AG09309 (cell line): ENCODE measurements around the gene SUPT7L.
A peak's percentile ranks its signal among the peaks of the same experiment; 100 is the strongest.
"Not testable (repeated sequence)": the region's sequence is repeated elsewhere in the genome, so short reads cannot be mapped to it uniquely, and the experiment has no call there.

Source experiments
- DNase-seq: peaks from one replicate; pipeline ENCODE4 v3.0.0-alpha.2; 2010; ENCODE audit warnings: low read depth
- H3K4me3 ChIP-seq: 2 replicates; pipeline ENCODE4 v1.5.1; 2011; ENCODE audit warnings: mild to moderate bottlenecking, low read depth, low read length, moderate library complexity; ENCODE audit not compliant: control insufficient read depth
- TF ChIP-seq, protein P1 (sequence below): IDR thresholded peaks from 2 replicates; pipeline ENCODE4 v1.5.1; 2011; ENCODE audit warnings: mild to moderate bottlenecking, low read depth, low read length, inconsistent platforms; ENCODE audit not compliant: insufficient read depth, control insufficient read depth; ENCODE audit errors: missing control alignments

The SUPT7L gene

DNA sequence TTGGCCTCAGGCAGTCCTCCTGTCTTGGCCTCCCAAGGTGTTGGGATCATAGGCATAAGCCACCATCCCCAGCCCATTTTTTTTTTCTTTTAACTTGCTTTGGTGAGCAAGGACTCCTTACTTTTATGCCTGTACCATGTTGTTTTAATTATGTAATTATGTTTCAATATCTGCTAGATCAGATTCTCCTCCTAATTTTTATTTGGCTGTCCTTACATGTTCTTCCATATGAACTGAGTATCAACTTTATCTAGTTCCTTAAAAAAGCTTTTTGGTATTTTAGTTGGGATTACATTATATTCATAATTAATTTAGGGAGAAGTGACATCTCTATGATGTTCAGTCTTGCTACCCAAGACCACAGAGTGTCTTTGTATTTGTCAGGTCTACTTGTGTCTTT is 18.2 kb downstream of the SUPT7L start:
- TF ChIP-seq, protein P1, sequence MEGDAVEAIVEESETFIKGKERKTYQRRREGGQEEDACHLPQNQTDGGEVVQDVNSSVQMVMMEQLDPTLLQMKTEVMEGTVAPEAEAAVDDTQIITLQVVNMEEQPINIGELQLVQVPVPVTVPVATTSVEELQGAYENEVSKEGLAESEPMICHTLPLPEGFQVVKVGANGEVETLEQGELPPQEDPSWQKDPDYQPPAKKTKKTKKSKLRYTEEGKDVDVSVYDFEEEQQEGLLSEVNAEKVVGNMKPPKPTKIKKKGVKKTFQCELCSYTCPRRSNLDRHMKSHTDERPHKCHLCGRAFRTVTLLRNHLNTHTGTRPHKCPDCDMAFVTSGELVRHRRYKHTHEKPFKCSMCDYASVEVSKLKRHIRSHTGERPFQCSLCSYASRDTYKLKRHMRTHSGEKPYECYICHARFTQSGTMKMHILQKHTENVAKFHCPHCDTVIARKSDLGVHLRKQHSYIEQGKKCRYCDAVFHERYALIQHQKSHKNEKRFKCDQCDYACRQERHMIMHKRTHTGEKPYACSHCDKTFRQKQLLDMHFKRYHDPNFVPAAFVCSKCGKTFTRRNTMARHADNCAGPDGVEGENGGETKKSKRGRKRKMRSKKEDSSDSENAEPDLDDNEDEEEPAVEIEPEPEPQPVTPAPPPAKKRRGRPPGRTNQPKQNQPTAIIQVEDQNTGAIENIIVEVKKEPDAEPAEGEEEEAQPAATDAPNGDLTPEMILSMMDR, result no peak
- H3K4me3 ChIP-seq, result no peak overlapping the region
- DNase-seq, result no peak

- TF ChIP-seq, protein P1, result no peak
These were observed 22.6 kb downstream of the SUPT7L start for GRCh38 chr2:27640722-27641245.

GRCh38 chr2:27638709-27639108 is 24.7 kb downstream of the SUPT7L start:
- DNase-seq, result no peak
- TF ChIP-seq, protein P1, result no peak
- no peak overlapping the region for H3K4me3 ChIP-seq

More at GRCh38 chr2:27640722-27641245, 22.6 kb downstream of the SUPT7L start:
- no peak for DNase-seq
- no peak overlapping the region for H3K4me3 ChIP-seq

GRCh38 chr2:27638037-27638637 is 25.3 kb downstream of the SUPT7L start:
- TF ChIP-seq, protein P1, result no peak
- peak; percentile 55 for DNase-seq
- H3K4me3 ChIP-seq, result no peak overlapping the region

DNA sequence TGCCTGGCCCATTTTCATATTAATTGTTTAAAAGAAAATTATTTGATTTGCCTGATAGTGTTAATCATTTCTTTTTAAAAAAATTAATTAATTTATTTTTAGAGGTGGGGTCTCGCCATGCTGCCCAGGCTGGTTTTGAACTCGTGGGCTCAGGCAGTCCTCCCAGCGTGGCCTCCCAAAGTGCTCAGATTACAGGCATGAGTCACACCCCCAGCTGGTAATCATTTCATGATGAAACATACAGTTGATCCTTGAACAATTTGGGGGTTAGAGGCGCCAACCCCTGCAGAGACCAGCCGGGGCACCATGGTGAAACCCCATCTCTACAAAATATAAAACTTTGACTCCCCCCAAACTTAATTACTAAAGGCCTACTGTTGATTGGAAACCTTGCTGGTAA is 26.6 kb downstream of the SUPT7L start:
- TF ChIP-seq, protein P1, result no peak
- H3K4me3 ChIP-seq, result no peak overlapping the region
- DNase-seq, result no peak

GRCh38 chr2:27634291-27634690 is 29.1 kb downstream of the SUPT7L start:
- H3K4me3 ChIP-seq, result no peak overlapping the region
- TF ChIP-seq, protein P1, result no peak
- DNase-seq, result no peak

GRCh38 chr2:27630257-27630656 is 33.2 kb downstream of the SUPT7L start:
- not testable (repeated sequence) for H3K4me3 ChIP-seq

More at GRCh38 chr2:27630257-27630656, 33.2 kb downstream of the SUPT7L start:
- DNase-seq, result not testable (repeated sequence)
